NCI-H446 (cell line): ENCODE data around the gene ATP2B3.
"Not testable (repeated sequence)": the region's sequence is repeated elsewhere in the genome, so short reads cannot be mapped to it uniquely, and the experiment has no call there.

Experiments
- DNase-seq, 2 experiments: peaks; one replicate each; lab custom pipeline; 2025; lab: John Stamatoyannopoulos, UW

Gene ATP2B3

GRCh38 chrX:153593811-153594500 is 76.5 kb downstream of the ATP2B3 start:
- no peak for DNase-seq

GRCh38 chrX:153595387-153595786 is 77.9 kb downstream of the ATP2B3 start:
- no peak for DNase-seq

GRCh38 chrX:153595859-153596857 is 78.7 kb downstream of the ATP2B3 start:
- DNase-seq = no peak

- DNase-seq = no peak
Measured at GRCh38 chrX:153596981-153597750, 79.7 kb downstream of the ATP2B3 start.

GRCh38 chrX:153598541-153599191 is 81.2 kb downstream of the ATP2B3 start, which contains the start of gene CCNQ:
CCNQ (minus strand) TSS chrX:153599139; CDS start chrX:153599073, 66 bp downstream.
- peak in 1 of 2 experiments; percentile 9 for DNase-seq

GRCh38 chrX:153599192-153600031 is 82.0 kb downstream of the ATP2B3 start:
- DNase-seq = peak; percentile 29 to 90

GRCh38 chrX:153600032-153600373 is 82.6 kb downstream of the ATP2B3 start:
- no peak for DNase-seq

- no peak for DNase-seq
Measured at GRCh38 chrX:153600921-153601320, 83.5 kb downstream of the ATP2B3 start.

GRCh38 chrX:153601511-153602110 is 84.2 kb downstream of the ATP2B3 start:
- no peak for DNase-seq

- no peak for DNase-seq
Measured at GRCh38 chrX:153602601-153603000, 85.2 kb downstream of the ATP2B3 start.

- DNase-seq = no peak
Measured at GRCh38 chrX:153603131-153603656, 85.8 kb downstream of the ATP2B3 start.

GRCh38 chrX:153604666-153605380 is 87.4 kb downstream of the ATP2B3 start:
- DNase-seq = not testable (repeated sequence)

GRCh38 chrX:153606503-153606902 is 89.1 kb downstream of the ATP2B3 start:
- no peak for DNase-seq

- DNase-seq = no peak
Measured at GRCh38 chrX:153608376-153608775, 90.9 kb downstream of the ATP2B3 start.

- no peak for DNase-seq
Measured at GRCh38 chrX:153608806-153609205, 91.4 kb downstream of the ATP2B3 start.

GRCh38 chrX:153609917-153610835 is 92.7 kb downstream of the ATP2B3 start:
- peak; percentile 29 to 83 for DNase-seq

- DNase-seq = no peak
Measured at GRCh38 chrX:153610836-153611213, 93.4 kb downstream of the ATP2B3 start.
